Neural crest cell (in vitro differentiated cells): ENCODE data around the gene SMIM28. TPM values are rescaled to one million over a fixed set of nuclear protein-coding genes. Genes with fewer than 3 reads are reported as not detected.
"Not testable (repeated sequence)": the region's sequence is repeated elsewhere in the genome, so short reads cannot be mapped to it uniquely, and the experiment has no call there.

Experiments
- DNase-seq: peaks from one replicate; pipeline ENCODE4 v3.0.0; 2021; ENCODE audit warnings: low read depth, mixed read lengths, low spot score
- H3K27ac Mint-ChIP-seq: one replicate; pipeline ENCODE4 v1.8.0; 2021; ENCODE audit warnings: mild to moderate bottlenecking, mixed read lengths; ENCODE audit not compliant: unreplicated experiment
- H3K27me3 Mint-ChIP-seq: 2 replicates; pipeline ENCODE4 v1.8.0; 2021; ENCODE audit warnings: low read depth, mild to moderate bottlenecking, mixed read lengths
- H3K36me3 Mint-ChIP-seq: 2 replicates; pipeline ENCODE4 v1.8.0; 2021; ENCODE audit warnings: low read depth, mild to moderate bottlenecking, mixed read lengths
- H3K4me1 Mint-ChIP-seq: 2 replicates; pipeline ENCODE4 v1.8.0; 2021; ENCODE audit warnings: mixed read lengths
- H3K4me3 Mint-ChIP-seq: one replicate; pipeline ENCODE4 v1.8.0; 2021; ENCODE audit warnings: mild to moderate bottlenecking, mixed read lengths
- H3K9me3 Mint-ChIP-seq: 2 replicates; pipeline ENCODE4 v1.8.0; 2021; ENCODE audit warnings: mixed read lengths
- total RNA-seq: library from RNA; stranded (reverse); gene quantifications from 2 replicates; pipeline ENCODE4 v1.2.1, GENCODE V29; 2021
- TF ChIP-seq, protein P1 (sequence below): fragments of 200-600 bp; sonication (generic); conservative IDR thresholded peaks from 2 replicates; pipeline ENCODE4 v1.5.0; 2021; ENCODE audit warnings: antibody characterized with exemption, mild to moderate bottlenecking

Gene SMIM28
- total RNA-seq, 1 donor from 2014 or later = not detected

DNA sequence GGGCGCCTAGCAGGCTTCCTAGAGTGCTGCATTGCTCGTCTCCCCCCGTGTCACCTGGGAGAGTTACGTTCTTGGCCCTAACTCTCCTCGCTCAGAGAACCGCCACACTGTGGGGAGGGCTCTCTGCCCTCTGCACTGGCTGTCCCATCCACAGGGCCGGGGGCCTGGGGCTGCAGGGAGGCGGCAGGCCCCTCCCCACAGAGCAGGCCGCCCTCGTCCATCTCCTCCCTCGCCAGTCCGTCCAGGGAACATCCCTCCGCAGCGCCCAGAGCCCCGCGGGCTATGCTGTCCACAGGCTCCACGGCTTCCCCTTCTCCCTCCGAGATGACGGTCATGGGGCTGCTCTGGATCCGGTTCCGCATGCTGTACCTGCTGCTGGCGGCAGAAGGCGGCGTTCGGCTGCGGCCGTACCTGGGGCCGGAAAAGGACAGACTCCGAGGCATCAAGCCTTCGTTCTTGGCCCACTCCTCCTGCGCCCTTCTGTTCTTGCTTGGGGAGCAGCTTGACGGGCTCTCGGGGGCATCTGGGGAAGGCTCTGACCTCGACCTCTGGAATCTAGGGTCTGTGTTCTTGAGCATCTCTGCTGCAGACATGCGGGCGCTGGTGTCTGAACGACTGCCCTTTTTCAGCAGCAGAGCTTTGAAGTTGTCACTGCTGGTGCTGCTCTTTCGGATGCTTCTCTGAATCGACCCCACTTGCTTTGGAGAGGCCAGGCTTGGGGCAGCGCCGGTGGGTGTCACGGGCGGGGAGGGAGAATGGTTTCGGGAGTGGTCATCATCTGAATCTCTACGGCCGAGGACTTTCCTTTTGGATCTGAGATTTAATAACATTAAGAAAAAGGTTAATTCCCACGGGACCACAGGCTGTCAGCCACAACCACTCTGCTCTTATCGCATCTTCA lies 46.5 kb downstream of the SMIM28 start:
- H3K9me3 Mint-ChIP-seq = no peaks in the 10 kb centered on the region
- TF ChIP-seq, protein P1, sequence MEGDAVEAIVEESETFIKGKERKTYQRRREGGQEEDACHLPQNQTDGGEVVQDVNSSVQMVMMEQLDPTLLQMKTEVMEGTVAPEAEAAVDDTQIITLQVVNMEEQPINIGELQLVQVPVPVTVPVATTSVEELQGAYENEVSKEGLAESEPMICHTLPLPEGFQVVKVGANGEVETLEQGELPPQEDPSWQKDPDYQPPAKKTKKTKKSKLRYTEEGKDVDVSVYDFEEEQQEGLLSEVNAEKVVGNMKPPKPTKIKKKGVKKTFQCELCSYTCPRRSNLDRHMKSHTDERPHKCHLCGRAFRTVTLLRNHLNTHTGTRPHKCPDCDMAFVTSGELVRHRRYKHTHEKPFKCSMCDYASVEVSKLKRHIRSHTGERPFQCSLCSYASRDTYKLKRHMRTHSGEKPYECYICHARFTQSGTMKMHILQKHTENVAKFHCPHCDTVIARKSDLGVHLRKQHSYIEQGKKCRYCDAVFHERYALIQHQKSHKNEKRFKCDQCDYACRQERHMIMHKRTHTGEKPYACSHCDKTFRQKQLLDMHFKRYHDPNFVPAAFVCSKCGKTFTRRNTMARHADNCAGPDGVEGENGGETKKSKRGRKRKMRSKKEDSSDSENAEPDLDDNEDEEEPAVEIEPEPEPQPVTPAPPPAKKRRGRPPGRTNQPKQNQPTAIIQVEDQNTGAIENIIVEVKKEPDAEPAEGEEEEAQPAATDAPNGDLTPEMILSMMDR = no peak
- no peaks in the 10 kb centered on the region for H3K27me3 Mint-ChIP-seq
- no peak overlapping the region for H3K27ac Mint-ChIP-seq
- no peak for DNase-seq
- H3K4me1 Mint-ChIP-seq = peaks cover 3% of the 10 kb centered on the region
- H3K36me3 Mint-ChIP-seq = peaks cover 31% of the 10 kb centered on the region
- H3K4me3 Mint-ChIP-seq = no peak overlapping the region

DNA sequence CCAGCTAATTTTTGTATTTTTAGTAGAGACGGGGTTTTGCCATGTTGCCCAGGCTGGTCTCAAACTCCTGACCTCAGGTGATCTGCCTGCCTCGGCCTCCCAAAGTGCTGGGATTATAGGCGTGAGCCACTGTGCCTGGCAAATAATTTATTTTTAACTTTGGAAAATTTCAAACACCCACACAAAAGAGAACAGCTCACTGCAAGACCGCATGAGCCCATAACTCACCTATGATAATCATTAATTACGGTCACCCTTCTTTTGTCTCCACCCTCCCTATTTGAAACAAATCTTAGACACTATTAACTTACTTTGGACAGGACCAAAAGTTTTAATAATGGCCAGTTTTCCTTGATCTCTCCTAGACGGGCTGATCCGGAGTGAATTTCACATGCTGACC lies 47.6 kb downstream of the SMIM28 start:
- H3K36me3 Mint-ChIP-seq = peaks cover 24% of the 10 kb centered on the region
- not testable (repeated sequence) for H3K4me1 Mint-ChIP-seq, DNase-seq, H3K4me3 Mint-ChIP-seq, H3K27ac Mint-ChIP-seq, H3K27me3 Mint-ChIP-seq, H3K9me3 Mint-ChIP-seq

DNA sequence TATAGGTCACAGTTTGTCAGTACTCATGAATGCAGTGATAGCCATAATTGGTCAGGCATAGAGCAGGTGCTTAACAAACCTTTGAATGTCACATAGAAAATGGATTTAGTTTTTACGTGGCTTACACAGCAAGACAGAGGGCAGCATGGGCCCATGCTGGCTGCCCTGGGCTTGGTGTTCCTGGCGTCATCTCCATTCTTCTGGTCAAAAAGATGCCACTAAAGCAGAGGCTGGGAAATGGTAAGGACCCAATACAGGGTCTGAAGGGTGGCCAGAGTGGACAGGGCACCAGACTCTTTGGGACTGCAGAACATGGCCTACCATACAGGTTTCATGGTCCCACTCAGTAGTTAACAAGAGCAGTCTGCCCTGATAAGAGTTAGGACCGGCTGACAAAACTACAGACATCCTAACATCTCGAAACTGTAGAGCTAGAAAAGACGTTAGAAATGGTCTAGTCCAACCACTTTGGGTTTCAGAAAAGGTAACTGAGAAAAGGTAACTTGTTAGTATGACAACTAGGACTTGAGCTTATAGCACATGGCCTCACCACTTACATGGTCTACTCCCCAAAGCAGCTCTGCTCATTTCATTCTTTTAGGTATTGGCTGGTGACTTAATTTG lies 48.9 kb downstream of the SMIM28 start:
- TF ChIP-seq, protein P1 = no peak
- no peaks in the 10 kb centered on the region for H3K27me3 Mint-ChIP-seq
- peaks cover 14% of the 10 kb centered on the region for H3K36me3 Mint-ChIP-seq
- no peak for DNase-seq
- no peaks in the 10 kb centered on the region for H3K9me3 Mint-ChIP-seq
- no peak overlapping the region for H3K27ac Mint-ChIP-seq
- no peak overlapping the region for H3K4me3 Mint-ChIP-seq
- peaks cover 10% of the 10 kb centered on the region for H3K4me1 Mint-ChIP-seq

DNA sequence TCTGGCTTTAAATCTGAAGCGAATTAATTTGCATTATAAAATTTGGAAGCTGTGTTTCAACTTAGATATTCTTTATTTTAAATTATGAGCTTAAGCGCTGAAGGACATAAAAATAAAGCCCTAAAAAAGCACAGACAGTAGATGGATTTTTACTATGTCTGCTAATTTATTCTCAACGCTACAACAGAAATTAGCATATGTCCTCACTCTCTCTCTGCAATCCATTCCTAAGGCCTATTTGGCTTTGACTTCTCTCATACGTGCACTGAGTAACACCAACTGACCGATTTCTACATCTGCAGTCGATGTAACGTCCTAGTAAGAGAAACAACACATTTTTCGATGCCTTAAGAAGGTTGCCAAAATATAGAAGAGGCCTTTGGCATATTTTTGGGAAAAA lies 50.0 kb downstream of the SMIM28 start:
- Mint-ChIP-seq H3K9me3 (no peaks in the 10 kb centered on the region), H3K36me3 (peaks cover 8% of the 10 kb centered on the region), H3K27ac (no peak overlapping the region), H3K4me1 (peaks cover 10% of the 10 kb centered on the region), H3K4me3 (no peak overlapping the region), H3K27me3 (no peaks in the 10 kb centered on the region)
- TF ChIP-seq, protein P1 = no peak
- no peak for DNase-seq

DNA sequence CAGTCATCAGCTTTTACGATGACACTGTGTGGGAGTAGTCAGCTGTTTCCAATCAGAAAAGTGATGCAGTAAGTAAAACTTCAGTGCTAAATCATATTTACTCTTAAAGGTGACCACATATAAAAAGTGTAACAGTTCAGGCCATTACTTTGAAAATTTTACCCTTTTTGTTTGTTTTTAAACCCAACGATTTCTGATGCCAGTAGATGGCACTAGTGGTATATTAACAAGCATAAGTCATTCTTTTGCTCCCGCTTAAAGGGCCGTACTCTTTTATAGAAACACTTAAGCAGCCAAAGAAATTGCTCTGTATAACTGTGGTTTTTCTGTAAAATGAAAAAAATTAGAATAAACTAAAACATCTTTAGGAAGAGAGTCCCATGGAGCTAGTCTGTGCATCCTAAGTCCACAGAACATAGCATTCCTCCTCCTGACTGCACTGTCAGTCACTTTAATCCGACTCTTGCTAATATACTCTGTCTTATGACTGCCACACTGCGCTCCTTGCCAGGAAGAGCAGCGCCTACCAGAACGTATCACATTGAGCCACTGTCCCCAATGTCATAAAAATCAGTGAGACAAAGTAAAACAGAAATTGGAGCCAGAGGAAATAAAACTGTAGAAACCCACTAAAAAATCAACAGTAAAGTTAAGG lies 51.4 kb downstream of the SMIM28 start:
- H3K36me3 Mint-ChIP-seq = peaks cover 4% of the 10 kb centered on the region
- no peak for DNase-seq
- peaks cover 10% of the 10 kb centered on the region for H3K4me1 Mint-ChIP-seq
- TF ChIP-seq, protein P1 = peak; percentile 76
- no peaks in the 10 kb centered on the region for H3K27me3 Mint-ChIP-seq
- H3K27ac Mint-ChIP-seq = peak overlapping the region; percentile 68
- no peaks in the 10 kb centered on the region for H3K9me3 Mint-ChIP-seq
- no peak overlapping the region for H3K4me3 Mint-ChIP-seq
